Effector CD4-positive, alpha-beta T cell (primary cell): Measurements from ENCODE around the gene TRIM10.
"Not testable (repeated sequence)": the region's sequence is repeated elsewhere in the genome, so short reads cannot be mapped to it uniquely, and the experiment has no call there.

Experiments used
- DNase-seq: peaks from one replicate; pipeline ENCODE4 v3.0.0-alpha.2; 2020

TRIM10 gene

GRCh38 chr6:30171677-30172471 is 10.9 kb upstream of the TRIM10 start:
- no peak for DNase-seq

- no peak for DNase-seq
Observed at GRCh38 chr6:30169658-30170614, 8.9 kb upstream of the TRIM10 start.

- DNase-seq: no peak
Observed at GRCh38 chr6:30168741-30169140, 7.7 kb upstream of the TRIM10 start.

GRCh38 chr6:30167101-30167500 is 6.1 kb upstream of the TRIM10 start:
- no peak for DNase-seq

GRCh38 chr6:30165238-30165637 is 4.2 kb upstream of the TRIM10 start:
- not testable (repeated sequence) for DNase-seq

GRCh38 chr6:30164714-30165113 is 3.7 kb upstream of the TRIM10 start:
- DNase-seq: no peak

- no peak for DNase-seq
Observed at GRCh38 chr6:30163918-30164654, 3.1 kb upstream of the TRIM10 start.

- no peak for DNase-seq
Observed at GRCh38 chr6:30163090-30163917, 2.3 kb upstream of the TRIM10 start, which contains the start of gene TRIM15. Gene TRIM15, plus strand, starts transcription at chr6:30163546. Its CDS starts 139 bp downstream, at chr6:30163685.

GRCh38 chr6:30162265-30163089 is 1.5 kb upstream of the TRIM10 start:
- no peak for DNase-seq

GRCh38 chr6:30160008-30160784 is 815 bp downstream of the TRIM10 start:
- no peak for DNase-seq

GRCh38 chr6:30158475-30159040 is 2.5 kb downstream of the TRIM10 start:
- DNase-seq: no peak

- no peak for DNase-seq
Observed at GRCh38 chr6:30157999-30158398, 3.0 kb downstream of the TRIM10 start.

GRCh38 chr6:30157581-30157980 is 3.4 kb downstream of the TRIM10 start:
- DNase-seq: no peak

GRCh38 chr6:30156774-30157173 is 4.2 kb downstream of the TRIM10 start:
- DNase-seq: no peak

- no peak for DNase-seq
Observed at GRCh38 chr6:30156262-30156599, 4.8 kb downstream of the TRIM10 start.

- DNase-seq: no peak
Observed at GRCh38 chr6:30155520-30156261, 5.3 kb downstream of the TRIM10 start.

GRCh38 chr6:30154709-30155519 is 6.1 kb downstream of the TRIM10 start:
- DNase-seq: no peak

- no peak for DNase-seq
Observed at GRCh38 chr6:30154061-30154460, 7.0 kb downstream of the TRIM10 start.
